ENCODE data around the gene LTBR.

The LTBR gene

GRCh38 chr12:6346942-6347341, 37.0 kb upstream of the LTBR start:
- DNase-seq (ENCODE audit: low spot score), result no peak

GRCh38 chr12:6347367-6348338, 36.3 kb upstream of the LTBR start:
- DNase-seq (ENCODE audit: low spot score), result no peak

DNA sequence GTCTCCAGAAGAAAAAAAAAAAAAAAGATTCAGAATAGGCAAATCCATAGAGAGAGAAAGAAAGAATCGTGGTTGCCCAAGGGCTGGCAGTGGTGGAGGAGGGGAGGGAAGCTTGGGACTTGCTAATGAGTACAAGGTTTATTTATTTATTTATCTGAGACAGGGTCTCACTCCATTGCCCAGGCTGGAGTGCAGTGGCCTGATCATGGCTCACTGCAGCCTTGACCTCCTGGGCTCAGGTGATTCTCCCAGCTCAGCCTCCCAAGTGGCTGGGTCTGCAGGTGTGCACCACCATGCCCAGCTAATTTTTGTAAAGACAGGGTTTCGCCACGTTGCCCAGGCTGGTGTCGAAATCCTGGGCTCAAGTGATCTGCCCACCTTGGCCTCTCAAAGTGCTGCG, 32.3 kb upstream of the LTBR start:
- no peak for DNase-seq (ENCODE audit: low spot score)

- no peak for DNase-seq (ENCODE audit: low spot score)
Measured at GRCh38 chr12:6352193-6353173, 31.5 kb upstream of the LTBR start.

DNA sequence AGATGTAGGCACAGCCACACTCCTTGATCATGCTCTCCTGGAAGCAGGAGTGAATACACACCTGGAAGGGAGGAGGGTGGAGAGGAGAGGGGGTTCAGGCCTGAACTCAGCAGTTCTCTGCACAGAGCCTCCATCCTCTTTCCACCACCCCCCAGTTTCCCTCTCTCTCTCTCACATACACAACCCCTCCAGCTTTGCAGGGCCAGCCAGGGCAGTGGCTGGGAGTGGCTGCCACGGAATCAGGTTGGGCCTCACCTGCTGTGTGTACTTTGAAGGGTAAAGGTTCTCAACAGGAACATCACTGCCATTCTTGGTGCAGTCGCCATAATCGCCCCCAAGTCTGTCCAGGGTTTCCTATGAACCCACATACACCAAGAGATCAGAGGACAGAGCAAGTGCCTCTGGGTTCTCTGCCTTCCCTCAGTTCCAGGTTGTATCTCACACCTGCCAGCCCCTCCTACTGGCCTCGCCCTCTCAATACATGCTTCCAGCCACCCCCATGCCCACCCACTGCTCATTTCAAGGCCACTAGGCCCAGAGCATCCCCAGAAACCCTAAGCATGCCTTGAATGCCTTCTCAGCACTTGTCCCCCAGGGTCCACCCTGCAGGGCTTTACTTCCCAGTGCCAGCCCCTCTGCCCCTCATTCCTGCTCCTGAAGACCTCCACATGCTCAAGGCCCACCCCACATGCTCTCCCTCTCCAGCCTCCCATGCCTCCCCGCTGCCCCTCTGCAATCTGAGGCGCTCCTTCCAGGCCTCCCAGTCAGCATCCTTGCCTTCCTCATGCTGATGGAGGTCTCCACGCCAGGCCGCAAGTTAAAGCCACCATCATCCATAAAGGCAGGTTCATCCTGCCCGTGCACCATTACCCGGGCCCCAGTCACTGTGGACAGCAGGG, 29.2 kb upstream of the LTBR start:
- no peak for DNase-seq (ENCODE audit: low spot score)

- DNase-seq (ENCODE audit: low spot score), result no peak
Measured at GRCh38 chr12:6355491-6356373, 28.2 kb upstream of the LTBR start.

- no peak for DNase-seq (ENCODE audit: low spot score)
Measured at GRCh38 chr12:6356374-6356820, 27.6 kb upstream of the LTBR start.

- DNase-seq (ENCODE audit: low spot score), result no peak
Measured at GRCh38 chr12:6358881-6359280, 25.1 kb upstream of the LTBR start.

DNA sequence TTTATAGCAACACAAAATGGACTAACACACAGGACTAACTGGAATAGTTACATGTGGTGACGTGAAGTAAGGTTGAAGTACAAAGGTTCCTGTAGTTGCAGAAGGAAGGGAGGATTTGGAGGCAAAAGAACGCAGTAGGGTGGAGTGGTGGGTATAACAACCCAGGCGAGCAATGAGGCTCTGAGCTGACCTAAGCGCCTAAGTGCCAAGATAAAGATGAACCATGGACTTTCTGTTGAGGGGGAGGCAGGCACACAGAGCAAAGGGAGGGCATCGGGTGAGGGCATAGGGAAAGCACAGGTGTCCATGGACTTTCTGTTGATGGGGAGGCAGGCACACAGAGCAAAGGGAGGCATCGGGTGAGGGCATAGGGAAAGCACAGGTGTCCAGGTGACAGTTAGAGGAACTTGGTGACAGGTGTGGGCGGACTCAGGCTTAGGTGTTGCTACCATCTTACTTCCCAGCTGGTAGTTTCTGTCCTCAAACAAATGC, 23.8 kb upstream of the LTBR start:
- no peak for DNase-seq (ENCODE audit: low spot score)

- DNase-seq (ENCODE audit: low spot score), result no peak
Measured at GRCh38 chr12:6360578-6361490, 23.1 kb upstream of the LTBR start.

DNA sequence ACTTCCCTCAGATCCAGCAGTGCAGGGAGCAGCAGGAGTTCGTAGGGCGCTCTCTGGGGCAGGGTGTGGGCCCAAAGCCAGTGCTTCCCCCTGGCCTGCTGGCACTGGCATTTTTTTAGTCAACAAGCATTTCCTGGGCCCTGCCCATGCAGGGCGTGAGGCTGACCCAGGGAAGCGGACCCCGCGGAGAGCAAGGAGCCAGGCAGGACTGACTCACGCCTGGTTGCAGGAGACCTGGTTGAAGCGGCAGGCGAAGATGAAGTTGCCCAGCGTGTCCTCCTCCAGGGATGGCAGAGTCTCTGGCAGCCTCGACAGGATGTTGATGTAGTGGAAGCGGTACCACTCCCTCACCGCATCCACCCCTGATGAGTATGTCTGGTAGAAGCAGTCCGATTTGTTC, 22.1 kb upstream of the LTBR start:
- no peak for DNase-seq (ENCODE audit: low spot score)

- no peak for DNase-seq (ENCODE audit: low spot score)
Measured at GRCh38 chr12:6362403-6362802, 21.6 kb upstream of the LTBR start.

DNA sequence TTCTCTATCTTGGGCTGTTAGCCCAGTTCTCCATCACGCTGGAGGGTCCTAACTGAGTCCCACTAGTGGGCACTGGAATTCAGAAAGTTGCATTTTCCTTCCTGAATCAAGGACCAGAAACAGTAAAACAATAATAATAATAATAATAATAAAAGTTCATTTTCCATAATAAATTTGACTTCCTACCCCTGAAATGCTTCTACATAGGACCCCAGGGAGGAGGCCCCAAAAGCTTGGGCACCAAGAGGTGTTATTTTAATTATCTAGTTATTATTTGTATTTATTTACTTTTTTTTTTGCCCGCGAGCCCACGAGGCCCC, 21.0 kb upstream of the LTBR start:
- DNase-seq (ENCODE audit: low spot score), result no peak

- peak; percentile 81 for DNase-seq (ENCODE audit: low spot score)
Measured at GRCh38 chr12:6363330-6364043, 20.5 kb upstream of the LTBR start.

DNA sequence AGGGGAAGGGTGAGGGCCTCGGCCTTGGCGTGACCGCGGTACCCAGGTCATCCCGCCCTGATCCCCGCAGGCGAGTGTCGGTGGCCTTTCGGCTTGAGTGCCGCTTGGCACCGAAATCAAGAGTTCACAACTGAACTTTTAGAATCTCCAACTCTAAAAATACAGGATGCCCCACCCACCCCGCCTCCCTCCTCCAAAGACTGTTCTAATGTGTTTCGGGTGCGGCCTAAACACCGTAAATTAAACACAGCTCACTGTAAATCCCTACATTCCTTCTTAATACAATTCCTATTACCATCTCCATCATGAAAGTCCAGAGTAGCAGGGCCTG, 20.0 kb upstream of the LTBR start:
- no peak for DNase-seq (ENCODE audit: low spot score)

GRCh38 chr12:6367065-6367968, 16.6 kb upstream of the LTBR start:
- no peak for DNase-seq (ENCODE audit: low spot score)

DNA sequence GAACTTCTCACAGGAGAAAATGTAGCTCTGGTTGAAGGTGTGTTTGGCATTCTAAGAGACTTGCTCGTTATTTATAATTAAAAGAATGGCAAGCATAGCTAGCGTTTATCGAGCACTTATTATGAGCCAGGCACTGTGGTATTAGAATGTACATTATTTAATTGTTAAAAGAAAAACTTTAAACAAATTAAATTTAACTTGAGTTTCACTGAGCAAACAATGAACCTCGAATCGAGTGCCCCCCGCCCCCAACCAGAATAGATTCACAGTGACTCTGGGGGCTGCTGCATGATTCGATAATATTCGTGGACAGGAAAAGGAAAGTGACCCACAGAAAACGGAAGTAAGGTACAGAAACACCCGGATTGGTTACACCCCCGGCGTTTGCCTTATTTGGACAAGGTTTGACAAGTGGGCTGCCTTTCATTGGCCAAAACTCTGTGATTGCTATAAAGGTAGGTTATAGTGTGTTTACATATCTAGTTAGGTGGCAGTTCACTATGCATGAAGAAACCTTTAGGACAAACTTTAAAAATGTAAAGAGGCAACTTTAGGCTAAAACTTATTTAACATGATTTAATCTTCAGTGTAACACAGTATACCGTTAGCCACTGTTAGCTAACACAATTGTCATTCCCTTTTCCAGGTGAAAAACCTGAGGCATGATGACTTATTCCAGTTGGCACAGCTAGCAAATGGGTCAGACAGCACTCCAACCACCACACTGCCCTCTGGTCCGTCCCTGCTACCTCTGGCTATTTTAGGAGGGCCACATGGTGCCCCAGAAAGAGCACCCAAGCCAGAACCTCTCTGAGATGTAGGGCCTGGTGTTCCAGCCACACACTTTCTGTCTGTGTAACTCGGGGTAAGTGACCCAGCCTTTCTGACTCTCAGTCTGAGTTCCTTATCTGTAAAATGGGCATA, 15.7 kb upstream of the LTBR start:
- no peak for DNase-seq (ENCODE audit: low spot score)

Measured in SW480 (cell line).